Adrenal gland (tissue), 5 donors: ENCODE results near the gene RPTOR.

Experiments used
- POLR2A ChIP-seq, 2 donors: fragments of 450-650 bp; IDR thresholded peaks; one replicate each; pipeline ENCODE4 v1.6.1; 2017; ENCODE audit warnings: antibody characterized with exemption in 2 of 2, mild to moderate bottlenecking in 2 of 2, moderate library complexity in 1 of 2
- TF ChIP-seq, protein P1 (sequence below), 6 experiments: fragments of 450-650 bp in 4 of 6; fragments of 200-600 bp in 2 of 6; sonication (generic) in 1 of 6; IDR thresholded peaks; 1 replicate in 5 of 6; 2 replicates in 1 of 6; pipeline versions ENCODE4 v1.5.1 to v1.8.0; 2016 to 2021; ENCODE audit warnings: antibody characterized with exemption in 6 of 6, mild to moderate bottlenecking in 2 of 6, moderate library complexity in 1 of 6
- donor health status: DM: no; HTN: no; CAD: no.

DNA sequence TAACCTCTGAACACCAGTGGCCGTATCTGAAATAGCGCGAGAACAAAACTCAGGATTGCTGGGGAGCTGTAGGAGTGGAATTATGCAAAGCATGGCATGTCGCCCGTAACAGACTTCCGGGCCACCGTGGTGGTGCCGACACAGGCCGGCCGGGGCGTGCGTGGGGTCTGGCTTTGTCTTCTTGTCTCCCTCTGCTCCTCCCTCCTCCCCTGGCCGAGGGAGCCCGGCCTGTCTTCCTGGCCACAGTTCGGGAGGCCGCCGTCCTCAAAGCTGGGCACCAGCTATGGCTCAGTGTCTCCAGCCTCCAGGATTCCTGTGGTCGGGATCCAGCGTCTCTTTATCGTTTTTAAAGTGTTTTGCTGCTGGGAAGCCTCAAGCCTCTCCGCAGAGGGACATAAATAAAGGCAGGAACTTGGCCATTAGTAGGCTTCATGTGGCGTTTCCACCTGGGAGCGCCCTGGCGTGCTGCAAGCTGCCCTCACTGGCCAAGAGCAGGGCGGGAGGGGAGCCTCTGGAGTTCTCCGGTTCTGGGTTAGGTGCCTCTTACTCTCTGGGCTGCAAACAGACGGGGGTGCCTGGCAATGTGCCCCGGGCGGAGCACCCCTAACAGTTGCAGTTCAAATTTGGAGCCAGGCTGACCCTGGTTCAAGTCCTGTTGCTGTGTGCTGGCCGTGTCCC is 46.3 kb upstream of the RPTOR start:
- TF ChIP-seq POLR2A (IDR thresholded peaks at IDR 0.05), result no peak
- TF ChIP-seq, protein P1, sequence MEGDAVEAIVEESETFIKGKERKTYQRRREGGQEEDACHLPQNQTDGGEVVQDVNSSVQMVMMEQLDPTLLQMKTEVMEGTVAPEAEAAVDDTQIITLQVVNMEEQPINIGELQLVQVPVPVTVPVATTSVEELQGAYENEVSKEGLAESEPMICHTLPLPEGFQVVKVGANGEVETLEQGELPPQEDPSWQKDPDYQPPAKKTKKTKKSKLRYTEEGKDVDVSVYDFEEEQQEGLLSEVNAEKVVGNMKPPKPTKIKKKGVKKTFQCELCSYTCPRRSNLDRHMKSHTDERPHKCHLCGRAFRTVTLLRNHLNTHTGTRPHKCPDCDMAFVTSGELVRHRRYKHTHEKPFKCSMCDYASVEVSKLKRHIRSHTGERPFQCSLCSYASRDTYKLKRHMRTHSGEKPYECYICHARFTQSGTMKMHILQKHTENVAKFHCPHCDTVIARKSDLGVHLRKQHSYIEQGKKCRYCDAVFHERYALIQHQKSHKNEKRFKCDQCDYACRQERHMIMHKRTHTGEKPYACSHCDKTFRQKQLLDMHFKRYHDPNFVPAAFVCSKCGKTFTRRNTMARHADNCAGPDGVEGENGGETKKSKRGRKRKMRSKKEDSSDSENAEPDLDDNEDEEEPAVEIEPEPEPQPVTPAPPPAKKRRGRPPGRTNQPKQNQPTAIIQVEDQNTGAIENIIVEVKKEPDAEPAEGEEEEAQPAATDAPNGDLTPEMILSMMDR (IDR thresholded peaks at IDR 0.05), result no peak
